GM18951 (cell line): ENCODE results near the gene PARD3.

Experiments used
- POLR2A ChIP-seq: IDR thresholded peaks from 4 replicates; pipeline ENCODE4 v1.6.1; 2011; ENCODE audit warnings: mild to moderate bottlenecking; ENCODE audit not compliant: insufficient read length, insufficient read depth; ENCODE audit errors: extremely low read depth
- in situ Hi-C: fragments of 300-500 bp; cut with MboI; formaldehyde crosslinking; loops from one replicate; pipeline ENCODE4 v1.12.0; 2022; ENCODE audit warnings: low sequenced_read_pairs, mixed read lengths, inconsistent platforms; ENCODE audit not compliant: unreplicated experiment

PARD3 gene

GRCh38 chr10:34348021-34348420 is 467.1 kb downstream of the PARD3 start:
- TF ChIP-seq POLR2A = no peak
- in situ Hi-C loops = no loop called here

DNA sequence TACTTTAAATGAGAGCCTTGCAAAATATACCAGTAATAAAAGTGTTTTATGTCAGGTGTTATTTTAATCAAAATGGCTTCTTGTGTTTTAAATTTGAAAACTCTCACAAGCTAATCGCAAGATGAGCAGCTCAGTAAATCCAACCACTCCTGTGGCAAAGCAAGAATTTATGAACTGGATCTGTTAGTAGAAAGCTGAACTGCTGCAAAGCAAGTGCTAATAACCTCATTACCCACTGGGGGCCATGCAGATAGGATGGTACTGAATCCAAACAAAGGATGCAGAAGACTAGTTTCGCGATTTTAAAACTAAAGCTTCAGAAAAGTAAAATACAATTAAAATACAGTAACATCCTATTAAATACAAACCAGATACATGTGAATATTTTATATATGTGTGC is 468.0 kb downstream of the PARD3 start:
- in situ Hi-C loops = no loop called here
- TF ChIP-seq POLR2A = no peak

- TF ChIP-seq POLR2A = no peak
- in situ Hi-C loops = no loop called here
Observed at GRCh38 chr10:34346516-34347100, 468.5 kb downstream of the PARD3 start.

GRCh38 chr10:34345383-34345782 is 469.7 kb downstream of the PARD3 start:
- no peak for TF ChIP-seq POLR2A
- in situ Hi-C loops = no loop called here

- in situ Hi-C loops = no loop called here
- no peak for TF ChIP-seq POLR2A
Observed at GRCh38 chr10:34343764-34344163, 471.3 kb downstream of the PARD3 start.

DNA sequence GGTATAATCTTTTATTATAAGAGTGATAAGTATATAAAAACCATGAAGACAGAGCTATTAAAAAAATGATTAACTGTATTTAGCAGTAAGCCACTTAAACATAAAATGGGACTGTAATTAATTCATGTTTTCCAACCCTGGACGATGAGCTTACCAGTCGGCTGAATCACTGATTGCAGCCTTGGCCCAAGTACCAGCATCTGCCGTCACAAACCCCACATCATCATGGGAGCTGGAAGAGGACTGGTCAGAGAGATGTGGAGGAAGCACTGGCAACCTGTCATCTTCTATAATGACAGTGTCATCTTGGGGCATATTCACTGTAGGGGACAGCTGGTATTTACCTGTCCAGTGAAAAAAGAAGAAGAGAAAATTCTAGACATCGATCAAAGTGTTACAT is 473.6 kb downstream of the PARD3 start:
- in situ Hi-C loops = no loop called here
- TF ChIP-seq POLR2A = no peak

DNA sequence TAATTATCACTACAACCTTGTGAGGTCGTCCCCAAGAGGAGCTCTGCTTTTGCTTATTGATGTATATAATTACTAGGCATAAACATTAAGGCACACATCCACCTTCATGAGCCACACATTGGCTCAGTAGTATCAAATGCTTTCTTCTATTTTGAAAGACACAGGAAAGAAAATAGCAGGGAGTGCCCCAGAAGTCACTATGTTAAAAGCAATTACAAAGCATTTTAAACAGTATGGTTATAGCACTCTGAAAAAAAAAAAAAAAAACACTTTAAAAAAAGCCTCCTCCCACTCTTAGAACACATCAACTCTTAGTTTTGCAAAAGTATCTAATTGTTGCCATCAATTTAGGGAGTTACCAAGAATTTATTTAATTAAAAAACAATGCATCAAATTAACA is 474.2 kb downstream of the PARD3 start:
- in situ Hi-C loops = no loop called here
- no peak for TF ChIP-seq POLR2A

DNA sequence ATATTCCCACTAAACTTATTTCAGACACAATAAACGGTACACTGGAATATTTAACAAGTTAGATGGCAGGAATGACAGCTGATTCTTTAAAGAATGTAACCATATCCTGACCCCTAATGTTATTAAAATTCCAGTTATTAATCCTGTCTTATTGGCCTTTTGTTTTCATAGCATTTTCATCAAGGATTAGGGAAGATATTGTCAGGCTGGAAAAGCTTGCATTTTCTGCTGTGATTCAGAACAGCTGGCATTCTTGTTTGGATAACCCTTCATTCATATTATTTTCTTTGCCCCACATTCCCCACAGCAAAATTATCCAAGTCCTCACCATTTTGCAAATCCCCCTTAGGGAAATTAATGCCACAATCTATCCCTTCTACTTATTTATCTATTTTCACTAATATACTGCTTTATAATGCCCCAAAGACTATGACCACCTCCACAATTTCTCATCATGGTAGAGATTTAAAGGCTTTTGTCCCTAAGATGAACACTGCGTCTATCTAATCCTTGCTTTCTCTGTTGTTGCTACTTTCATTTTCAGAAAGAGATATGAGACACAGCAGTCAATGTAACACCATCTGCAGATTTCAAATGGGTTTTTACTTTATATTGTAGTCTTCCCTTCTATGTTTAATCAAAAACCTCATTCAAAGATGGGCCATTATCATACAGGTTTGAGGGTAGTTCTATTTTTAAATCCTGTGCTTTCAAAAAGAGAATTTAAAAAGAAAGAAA is 475.1 kb downstream of the PARD3 start:
- no peak for TF ChIP-seq POLR2A
- in situ Hi-C loops = no loop called here

DNA sequence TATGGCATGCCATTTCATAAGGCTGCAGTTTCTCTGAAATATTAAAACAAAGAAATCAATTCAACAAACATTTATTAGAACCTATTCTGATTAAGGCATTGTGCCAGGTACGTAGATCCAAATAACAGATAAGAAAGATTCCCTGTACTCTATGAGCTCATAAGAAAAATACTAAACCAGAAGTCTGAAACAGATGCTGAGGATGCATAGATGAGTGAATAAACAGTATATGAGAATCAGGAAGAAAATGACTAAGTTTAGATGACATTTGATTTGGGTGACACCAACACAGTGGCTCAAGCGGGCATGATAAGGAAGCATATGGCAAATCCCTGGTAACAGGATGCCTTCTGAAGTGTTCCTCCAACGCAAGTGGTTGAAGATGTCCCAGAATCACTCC is 477.2 kb downstream of the PARD3 start:
- no peak for TF ChIP-seq POLR2A
- in situ Hi-C loops = no loop called here

GRCh38 chr10:34335960-34336690 is 479.0 kb downstream of the PARD3 start:
- no peak for TF ChIP-seq POLR2A
- in situ Hi-C loops = no loop called here

- no peak for TF ChIP-seq POLR2A
- in situ Hi-C loops = no loop called here
Observed at GRCh38 chr10:34334908-34335307, 480.2 kb downstream of the PARD3 start.

DNA sequence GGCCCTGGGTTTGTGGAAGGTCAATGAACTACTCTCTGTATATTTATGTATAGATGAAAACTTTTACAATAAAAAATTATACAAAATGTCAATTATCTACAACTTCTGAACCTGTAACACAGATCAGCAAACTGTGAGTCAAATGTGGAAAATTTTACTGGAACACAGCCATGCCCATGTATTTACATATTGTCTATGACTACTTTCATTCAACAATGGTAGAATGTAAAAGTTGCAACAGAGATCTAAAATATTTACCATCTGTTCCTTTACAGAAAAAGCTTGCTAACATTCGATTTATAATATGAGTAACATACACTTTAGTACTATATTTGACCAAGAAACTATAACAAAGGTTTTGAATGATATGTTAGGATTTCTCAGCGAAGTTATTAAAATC is 481.6 kb downstream of the PARD3 start:
- TF ChIP-seq POLR2A = no peak
- in situ Hi-C loops = no loop called here

- no peak for TF ChIP-seq POLR2A
- in situ Hi-C loops = no loop called here
Observed at GRCh38 chr10:34327184-34327583, 487.9 kb downstream of the PARD3 start.

DNA sequence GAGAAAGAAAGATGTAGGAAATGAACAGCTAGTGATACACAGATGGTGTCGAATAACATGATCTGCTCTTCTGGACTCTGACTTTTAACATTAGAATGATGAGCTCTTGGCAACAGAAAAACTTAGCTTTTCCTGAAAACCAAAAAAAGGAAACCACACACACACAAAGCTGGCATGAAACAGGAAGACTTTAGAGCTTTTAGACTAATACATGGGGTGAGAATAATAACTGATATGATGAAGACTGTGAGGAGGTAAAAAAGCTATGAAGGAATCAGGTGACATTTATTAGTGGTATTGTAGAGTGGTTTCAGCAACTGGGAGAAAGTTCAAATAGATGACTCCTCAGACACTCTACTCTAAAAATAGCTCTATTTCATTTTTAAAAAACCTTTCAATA is 491.9 kb downstream of the PARD3 start:
- no peak for TF ChIP-seq POLR2A
- in situ Hi-C loops = no loop called here
